GM19238 (cell line): ENCODE data around the gene WAC.
"Not testable (repeated sequence)": the region's sequence is repeated elsewhere in the genome, so short reads cannot be mapped to it uniquely, and the experiment has no call there.

Experiments
- DNase-seq: peaks from one replicate; pipeline ENCODE4 v3.0.0; 2011; ENCODE audit warnings: low spot score; ENCODE audit not compliant: insufficient read length

Gene WAC

DNA sequence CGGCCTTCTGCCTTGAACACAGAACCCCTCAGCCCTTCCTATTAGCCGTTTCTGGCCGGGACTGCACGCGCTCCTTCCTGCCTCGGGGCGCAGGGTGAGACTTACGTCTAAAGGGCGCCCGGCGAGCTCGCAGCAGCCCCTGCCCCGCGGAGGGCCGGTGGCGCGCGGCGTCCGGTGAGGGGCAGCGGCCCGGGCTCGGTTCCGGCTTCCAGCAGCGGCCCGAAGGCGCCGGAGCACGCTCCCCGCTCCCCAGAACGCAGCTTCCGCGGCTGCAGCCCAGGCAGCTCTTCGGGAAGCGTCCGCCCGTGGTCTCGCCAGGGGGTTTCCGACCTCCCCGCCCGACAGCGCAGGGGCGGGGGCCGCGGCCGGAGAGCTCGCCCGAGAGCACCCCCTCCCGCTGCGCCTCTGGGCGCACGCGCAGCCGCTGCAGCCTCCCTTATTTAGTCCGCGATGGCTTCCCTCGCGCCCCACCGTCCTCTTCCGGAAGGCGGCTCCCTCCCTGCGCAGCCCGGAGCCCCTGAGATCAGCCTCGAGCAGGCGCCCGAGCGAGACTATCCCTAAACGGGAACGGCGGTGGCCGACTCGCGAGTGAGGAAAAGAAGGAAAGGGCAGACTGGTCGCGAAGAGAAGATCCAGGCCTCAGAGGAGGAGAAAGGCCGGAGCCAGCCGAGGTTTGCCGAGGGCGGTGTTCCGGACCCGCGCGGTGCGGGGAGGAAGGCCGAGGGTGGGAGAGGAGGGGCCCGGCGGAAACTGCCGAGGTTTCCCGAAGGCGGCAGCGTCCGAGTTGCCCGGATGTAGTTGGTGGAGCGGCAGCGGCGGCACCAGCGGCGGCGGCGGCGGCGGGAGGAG is at the start of gene WAC:
WAC (plus strand) TSS at position 782 of the 849 bp plus-strand sequence. CDS start 462 bp downstream, outside the sequence.
- peak; percentile 81 for DNase-seq

- no peak for DNase-seq
Observed at GRCh38 chr10:28489206-28489605, 43.7 kb upstream of the WAC start.

DNA sequence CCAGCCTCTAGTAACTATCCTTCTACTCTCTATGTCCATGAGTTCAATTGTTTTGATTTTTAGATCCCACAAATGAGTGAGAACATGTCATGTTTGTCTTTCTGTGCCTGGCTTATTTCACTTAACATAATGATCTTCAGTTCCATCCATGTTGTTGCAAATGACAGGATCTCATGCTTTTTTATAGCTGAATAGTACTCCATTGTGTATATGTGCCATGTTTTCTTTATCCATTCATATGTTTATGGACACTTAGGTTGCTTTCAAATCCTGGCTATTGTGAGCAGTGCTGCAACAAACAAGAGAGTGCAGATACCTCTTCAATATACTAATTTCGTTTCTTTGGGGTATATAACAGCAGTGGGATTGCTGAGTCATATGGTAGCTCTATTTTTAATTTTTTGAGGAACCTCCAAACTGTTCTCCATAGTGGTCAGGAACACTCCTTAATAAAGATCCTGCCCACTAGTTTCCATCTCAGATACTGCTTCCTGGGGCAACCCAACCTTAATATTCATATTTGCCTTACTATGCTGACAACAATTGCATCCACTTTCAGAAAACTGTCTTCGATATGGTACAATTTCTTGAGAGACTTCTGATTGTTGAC is 42.6 kb upstream of the WAC start:
- not testable (repeated sequence) for DNase-seq

GRCh38 chr10:28492116-28492920 is 40.6 kb upstream of the WAC start:
- no peak for DNase-seq

GRCh38 chr10:28494420-28494819 is 38.5 kb upstream of the WAC start:
- no peak for DNase-seq

DNA sequence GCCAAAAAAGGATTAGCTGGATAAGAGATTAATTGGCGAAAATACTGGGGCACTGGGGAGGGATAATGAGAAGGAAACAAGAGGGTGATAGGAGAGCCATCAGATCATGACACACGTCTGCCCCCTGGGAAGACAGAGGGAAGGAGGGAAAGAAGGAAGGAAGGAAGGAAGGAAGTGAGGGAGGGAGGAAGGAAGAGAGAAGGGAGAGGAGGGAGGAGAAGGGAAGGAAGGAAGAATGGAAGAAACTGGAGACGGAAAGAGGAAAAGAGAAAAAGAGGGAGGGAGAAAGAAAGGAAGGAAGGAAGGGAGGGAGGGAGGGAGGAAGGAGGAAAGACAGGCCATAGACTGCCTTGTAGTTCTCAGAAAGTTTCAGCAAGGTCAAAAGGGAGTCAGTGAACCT is 37.8 kb upstream of the WAC start:
- DNase-seq = no peak

DNA sequence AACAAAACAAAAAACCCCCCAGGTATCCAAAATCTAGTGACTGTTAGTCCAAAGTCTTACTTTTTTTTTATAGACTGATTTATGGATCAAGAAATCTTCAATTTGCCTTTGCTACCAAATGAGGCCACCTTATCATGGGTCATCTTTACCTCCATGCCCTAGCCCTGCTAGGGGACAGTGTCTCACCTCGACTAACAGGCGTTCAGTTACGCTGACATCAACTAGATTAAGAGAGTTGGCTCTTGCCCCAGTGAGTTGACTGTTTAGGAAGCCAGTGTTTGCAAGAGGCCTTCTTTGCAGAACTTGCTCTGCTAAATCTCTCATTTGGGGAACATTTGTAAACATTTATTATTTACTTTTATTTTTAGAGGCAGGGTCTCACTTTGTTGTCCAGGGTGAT is 36.9 kb upstream of the WAC start:
- DNase-seq = no peak

GRCh38 chr10:28496481-28496961 is 36.4 kb upstream of the WAC start:
- no peak for DNase-seq

- DNase-seq = no peak
Observed at GRCh38 chr10:28497313-28498126, 35.4 kb upstream of the WAC start.

DNA sequence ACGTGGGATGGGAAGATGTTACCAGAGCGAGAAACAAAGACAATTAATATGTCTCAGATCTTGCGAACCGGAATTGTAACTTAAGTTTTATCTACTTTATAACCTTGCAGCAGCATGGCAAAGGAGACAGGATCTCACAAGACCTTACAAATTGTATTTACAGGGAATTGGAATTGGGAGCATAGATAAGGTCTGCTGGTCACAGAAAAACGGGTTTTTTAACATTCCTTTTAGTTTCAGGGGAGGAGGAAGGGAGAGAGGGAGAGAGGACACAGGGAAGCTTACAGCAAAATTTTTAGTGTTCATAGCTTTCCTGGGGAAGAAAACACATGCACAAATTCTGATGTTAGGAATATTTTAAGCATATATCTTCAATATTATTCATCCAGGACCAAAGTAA is 32.7 kb upstream of the WAC start:
- not testable (repeated sequence) for DNase-seq

GRCh38 chr10:28503114-28503513 is 29.8 kb upstream of the WAC start:
- DNase-seq = no peak

DNA sequence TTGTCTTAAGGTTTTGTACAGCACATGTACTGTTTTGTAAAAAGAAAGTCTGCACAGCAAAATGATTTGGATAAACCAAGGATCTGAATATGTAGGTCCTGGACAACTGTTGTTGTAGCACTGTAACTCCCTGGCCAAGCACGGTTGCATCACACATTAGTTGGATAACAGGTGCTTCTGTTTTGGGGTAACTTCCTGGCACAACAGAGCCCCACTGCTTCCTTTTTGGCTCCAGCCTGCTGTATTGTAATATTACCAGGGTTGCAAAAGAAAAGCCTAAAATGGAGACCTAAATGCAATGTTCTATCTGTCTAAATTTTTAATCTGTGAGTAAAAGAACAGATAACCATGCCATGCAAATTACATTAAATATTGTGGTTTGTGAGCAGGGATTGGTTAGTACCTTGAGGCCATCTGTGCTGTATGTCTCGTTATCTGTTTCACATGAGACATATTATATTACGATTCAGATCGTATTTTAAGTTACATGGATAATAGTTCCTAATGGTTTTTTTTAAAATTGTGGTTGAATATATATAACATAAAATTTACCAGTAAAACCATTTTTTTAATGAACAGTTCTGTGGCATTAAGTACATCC is 27.5 kb upstream of the WAC start:
- no peak for DNase-seq

DNA sequence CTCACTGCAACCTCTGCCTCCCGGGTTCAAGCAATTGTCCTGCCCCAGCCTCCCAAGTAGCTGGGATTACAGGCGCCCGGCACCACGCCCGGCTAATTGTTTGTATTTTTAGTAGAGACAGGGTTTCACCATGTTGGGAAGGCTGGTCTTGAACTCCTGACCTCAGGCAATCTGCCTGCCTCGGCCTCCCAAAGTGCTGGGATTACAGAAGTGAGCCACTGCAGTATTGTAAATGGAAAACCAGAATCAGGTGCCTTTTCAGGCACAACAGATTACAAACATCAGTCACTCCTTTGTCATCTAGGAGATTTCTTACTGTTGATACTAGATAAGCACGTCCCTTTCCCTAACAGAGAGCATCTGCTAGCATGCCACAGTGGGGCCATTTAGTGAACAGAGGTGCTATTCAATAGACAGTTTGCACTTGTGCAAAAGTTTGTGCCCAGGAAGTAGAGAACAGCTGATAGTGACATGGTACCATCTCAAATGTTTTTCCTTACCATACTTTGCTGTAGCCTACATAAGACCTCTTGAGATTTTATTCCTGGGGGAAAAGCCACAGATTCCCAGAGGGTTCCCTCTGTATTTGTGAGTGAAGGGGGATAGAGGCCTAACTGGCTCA is 24.5 kb upstream of the WAC start:
- no peak for DNase-seq

GRCh38 chr10:28509286-28509685 is 23.6 kb upstream of the WAC start:
- no peak for DNase-seq

- DNase-seq = no peak
Observed at GRCh38 chr10:28514648-28515047, 18.3 kb upstream of the WAC start.

DNA sequence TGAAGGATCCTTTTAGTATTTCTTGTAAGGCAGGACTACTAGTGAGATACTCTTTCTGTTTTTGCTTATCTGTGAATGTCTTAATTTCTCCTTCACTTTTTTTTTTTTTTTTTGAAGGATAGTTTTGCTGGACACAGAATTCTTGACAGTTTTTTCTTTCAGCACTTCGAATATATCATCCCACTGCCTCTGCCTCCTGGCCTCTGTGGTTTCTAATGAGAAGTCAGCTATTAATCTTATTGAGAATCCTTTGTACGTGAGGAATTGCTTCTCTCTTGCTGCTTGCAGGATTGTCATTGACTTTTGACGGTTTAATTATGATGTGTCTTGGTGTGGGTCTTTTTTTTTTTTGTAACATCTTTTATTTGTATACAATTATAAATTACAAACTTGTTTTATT is 12.6 kb upstream of the WAC start:
- no peak for DNase-seq

GRCh38 chr10:28520828-28521227 is 12.1 kb upstream of the WAC start:
- not testable (repeated sequence) for DNase-seq

- not testable (repeated sequence) for DNase-seq
Observed at GRCh38 chr10:28521961-28522360, 11.0 kb upstream of the WAC start.

DNA sequence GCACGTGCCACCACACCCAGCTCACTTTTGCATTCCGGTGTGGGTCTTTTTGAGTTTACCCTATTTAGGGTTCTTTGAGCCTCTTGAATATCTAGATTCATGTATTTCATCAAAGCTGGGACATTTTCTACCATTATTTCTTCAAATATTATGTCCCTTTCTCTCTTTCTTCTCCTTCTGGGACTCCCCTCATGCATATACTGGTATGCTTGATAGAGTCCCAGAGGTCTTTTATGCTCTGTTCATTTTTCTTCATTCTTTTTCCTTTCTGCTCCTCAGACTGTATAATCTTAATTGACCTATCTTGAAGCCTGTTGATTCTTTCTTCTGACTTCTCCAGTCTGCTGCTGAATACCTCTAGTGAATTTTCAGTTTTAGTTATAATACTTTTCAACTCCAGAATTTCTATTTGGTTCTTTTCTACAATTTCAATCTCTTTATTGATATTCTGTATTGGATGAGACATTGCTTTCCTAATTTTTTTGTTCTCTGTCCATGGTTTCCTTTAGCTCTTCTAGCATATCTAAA is 9.1 kb upstream of the WAC start:
- DNase-seq = no peak

GRCh38 chr10:28530751-28531150 is 2.2 kb upstream of the WAC start:
- DNase-seq = no peak
